Coronary artery (tissue), 2 donors: ENCODE results near the gene GAB1.
A peak's percentile ranks its signal among the peaks of the same experiment; 100 is the strongest.

Source experiments
- DNase-seq: peaks from one replicate; pipeline ENCODE4 v3.0.0-alpha.2; 2017; ENCODE audit warnings: low spot score
- H3K27ac ChIP-seq, 2 donors: fragments of 200-600 bp; sonication (generic); one replicate each; pipeline ENCODE4 v1.5.1; 2016 to 2019
- H3K4me3 ChIP-seq: fragments of 200-600 bp; sonication (generic); 2 replicates; pipeline ENCODE4 v1.5.1; 2016; ENCODE audit warnings: mild to moderate bottlenecking, moderate library complexity
- TF ChIP-seq, protein P1 (sequence below): fragments of 200-600 bp; sonication (generic); IDR thresholded peaks from one replicate; pipeline ENCODE4 v1.5.1; 2019; ENCODE audit warnings: antibody characterized with exemption

Gene GAB1

DNA sequence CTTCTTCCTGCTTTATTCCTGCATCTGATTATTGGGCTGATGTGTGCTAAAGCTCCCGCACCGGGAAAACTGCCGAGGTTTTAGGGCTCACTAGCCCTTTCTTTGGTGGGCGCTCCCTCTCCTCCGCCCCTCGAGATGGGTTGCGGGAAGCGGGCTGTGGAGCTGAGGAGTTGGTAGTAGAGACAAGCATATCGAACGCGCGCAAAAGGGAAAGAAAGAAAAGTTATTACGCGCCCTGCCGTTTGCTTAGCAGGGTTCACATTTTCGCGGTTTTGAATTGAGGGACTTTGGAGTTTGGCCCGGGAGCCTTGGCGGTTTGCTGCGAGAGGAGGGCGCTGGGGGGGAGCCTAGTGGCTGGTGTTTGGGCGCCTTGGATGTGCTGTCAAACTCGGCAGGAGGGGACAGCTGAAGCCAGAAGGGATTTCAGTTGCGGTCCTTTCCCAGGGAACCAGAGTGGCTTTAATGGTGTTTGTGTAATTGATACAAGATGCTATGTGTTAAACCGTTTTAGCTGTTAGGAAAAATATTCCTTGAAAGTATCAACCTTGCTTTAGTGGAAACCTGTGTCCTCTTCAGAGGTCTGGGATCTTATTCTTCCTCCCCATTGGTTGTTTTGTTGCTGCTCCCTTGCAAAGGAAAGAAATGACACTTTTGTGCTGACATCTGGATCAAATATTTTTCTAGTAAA is 1.1 kb downstream of the GAB1 start:
- DNase-seq = peak; percentile 78
- TF ChIP-seq, protein P1, sequence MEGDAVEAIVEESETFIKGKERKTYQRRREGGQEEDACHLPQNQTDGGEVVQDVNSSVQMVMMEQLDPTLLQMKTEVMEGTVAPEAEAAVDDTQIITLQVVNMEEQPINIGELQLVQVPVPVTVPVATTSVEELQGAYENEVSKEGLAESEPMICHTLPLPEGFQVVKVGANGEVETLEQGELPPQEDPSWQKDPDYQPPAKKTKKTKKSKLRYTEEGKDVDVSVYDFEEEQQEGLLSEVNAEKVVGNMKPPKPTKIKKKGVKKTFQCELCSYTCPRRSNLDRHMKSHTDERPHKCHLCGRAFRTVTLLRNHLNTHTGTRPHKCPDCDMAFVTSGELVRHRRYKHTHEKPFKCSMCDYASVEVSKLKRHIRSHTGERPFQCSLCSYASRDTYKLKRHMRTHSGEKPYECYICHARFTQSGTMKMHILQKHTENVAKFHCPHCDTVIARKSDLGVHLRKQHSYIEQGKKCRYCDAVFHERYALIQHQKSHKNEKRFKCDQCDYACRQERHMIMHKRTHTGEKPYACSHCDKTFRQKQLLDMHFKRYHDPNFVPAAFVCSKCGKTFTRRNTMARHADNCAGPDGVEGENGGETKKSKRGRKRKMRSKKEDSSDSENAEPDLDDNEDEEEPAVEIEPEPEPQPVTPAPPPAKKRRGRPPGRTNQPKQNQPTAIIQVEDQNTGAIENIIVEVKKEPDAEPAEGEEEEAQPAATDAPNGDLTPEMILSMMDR = no peak
- Histone ChIP-seq H3K4me3 (peak overlapping the region; percentile 97), H3K27ac (peak overlapping the region; percentile 98)

- no peak for DNase-seq
- Histone ChIP-seq H3K4me3 (peak overlapping the region; percentile 97), H3K27ac (peak overlapping the region; percentile 98)
- TF ChIP-seq, protein P1 = no peak
Observed at GRCh38 chr4:143338313-143338712, 1.6 kb downstream of the GAB1 start.

DNA sequence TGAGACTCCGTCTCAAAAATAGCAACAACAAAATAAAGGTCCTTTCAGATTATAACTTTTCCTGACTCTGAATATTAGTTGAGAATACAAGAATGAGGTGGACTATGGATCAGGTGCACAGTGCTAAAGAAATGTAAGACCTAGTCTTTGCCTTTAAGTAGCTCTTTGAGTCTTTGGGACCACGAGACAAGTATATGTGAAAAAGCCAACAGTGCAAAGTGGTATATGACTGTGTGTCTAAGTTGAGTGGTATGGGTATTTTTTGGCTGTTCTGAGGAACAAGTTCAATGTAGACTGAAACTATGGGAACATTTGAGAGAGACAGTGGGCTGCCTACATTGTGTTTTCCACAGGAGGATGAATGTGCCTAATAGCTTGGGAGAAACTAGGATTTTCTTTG is 2.8 kb downstream of the GAB1 start:
- TF ChIP-seq, protein P1 = no peak
- Histone ChIP-seq H3K27ac (peak overlapping the region; percentile 40 to 42), H3K4me3 (peak overlapping the region; percentile 97)
- no peak for DNase-seq

DNA sequence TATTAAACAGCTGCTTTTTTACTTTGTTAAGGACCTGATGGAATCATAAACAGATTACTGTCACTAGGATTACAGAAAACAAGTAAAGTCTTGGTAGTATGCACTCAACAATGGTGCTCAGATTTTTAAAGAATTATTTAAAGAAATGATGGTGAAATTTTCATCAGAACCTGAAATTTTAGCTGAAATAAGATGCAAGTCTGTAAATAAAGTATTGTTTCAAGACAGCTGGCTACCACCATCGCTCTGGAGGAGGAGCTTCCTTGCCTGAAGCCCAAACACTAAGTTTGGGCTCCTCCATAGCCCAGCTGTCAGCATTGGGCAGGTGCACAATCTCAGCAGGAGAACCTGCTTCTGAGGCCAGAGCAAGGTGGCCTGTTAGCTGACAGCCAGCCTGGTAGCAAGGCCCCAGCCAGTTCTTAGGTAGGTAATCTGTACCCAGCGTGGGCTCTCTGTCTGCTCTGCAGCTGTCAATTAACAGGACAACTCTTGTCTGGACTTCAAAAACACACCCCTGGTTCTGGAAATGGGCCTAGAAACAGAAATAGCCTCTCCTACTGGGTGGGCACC is 4.6 kb downstream of the GAB1 start:
- H3K4me3 ChIP-seq = peak overlapping the region; percentile 17
- H3K27ac ChIP-seq = peak overlapping the region; percentile 13 to 48
- TF ChIP-seq, protein P1 = no peak
- no peak for DNase-seq

DNA sequence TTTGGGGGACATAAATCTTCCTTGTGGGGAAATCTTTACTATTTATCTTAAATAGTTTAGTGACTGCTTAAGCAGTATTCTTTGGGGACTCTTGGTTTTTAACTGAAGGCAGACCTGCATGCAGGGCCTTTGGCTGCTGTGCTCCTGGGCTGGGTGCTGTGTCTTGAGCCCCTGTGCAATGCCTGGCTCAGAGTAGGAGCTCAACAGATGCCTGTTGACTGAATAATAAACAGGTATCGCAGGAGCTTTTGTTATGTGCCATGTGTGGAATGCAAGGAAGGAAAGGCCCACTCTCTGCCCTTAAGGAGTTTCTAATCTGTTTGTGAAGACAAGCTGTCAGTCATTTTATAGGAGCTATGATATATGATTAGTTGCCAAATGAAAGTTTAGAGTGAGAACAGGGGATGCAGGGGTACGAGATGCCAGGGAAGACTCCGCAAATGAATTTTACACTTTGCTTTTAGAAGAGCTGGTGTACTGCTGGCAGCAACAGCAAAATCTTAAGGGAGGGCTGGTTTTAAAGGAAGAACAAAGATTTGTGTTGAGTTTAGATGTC is 6.7 kb downstream of the GAB1 start:
- no peak for DNase-seq
- H3K27ac ChIP-seq = peak overlapping the region; percentile 73 to 76
- peak overlapping the region; percentile 44 for H3K4me3 ChIP-seq
- TF ChIP-seq, protein P1 = no peak

- no peak for DNase-seq
- TF ChIP-seq, protein P1 = no peak
- Histone ChIP-seq H3K27ac (peak overlapping the region; percentile 73 to 76), H3K4me3 (peak overlapping the region; percentile 44)
Observed at GRCh38 chr4:143344041-143344440, 7.4 kb downstream of the GAB1 start.

DNA sequence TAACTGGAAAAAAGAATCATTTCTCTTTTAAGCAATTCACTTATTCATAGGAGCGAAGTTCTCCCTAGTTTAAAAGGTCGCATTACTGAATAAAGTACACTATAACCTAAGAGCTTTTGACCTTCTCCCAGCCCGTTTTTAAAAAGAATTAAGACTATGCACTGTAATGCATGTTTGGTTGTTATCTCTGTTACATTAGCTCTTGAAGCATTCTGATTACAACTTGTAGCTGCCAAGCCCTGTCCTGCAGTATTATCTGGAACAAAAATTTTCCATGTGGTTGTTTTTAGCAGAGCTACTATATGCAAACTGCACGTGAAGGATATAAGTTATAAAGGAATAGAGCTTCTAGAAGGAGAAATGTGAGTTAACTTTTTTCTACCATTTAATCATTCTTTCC is 8.1 kb downstream of the GAB1 start:
- Histone ChIP-seq H3K4me3 (peak overlapping the region; percentile 44), H3K27ac (peak overlapping the region; percentile 73 to 76)
- no peak for DNase-seq
- TF ChIP-seq, protein P1 = no peak
